Retinal pigment epithelial cell (primary cell): Measurements from ENCODE around the gene CEP70.
"Not testable (repeated sequence)": the region's sequence is repeated elsewhere in the genome, so short reads cannot be mapped to it uniquely, and the experiment has no call there.

ENCODE experiments used
- DNase-seq: peaks from one replicate; pipeline ENCODE4 v3.0.0-alpha.2; 2010; ENCODE audit warnings: low read depth
- H3K4me3 ChIP-seq: 2 replicates; pipeline ENCODE4 v1.5.1; 2011; ENCODE audit warnings: mild to moderate bottlenecking, low read length, control low read depth, moderate library complexity
- TF ChIP-seq, protein P1 (sequence below): conservative IDR thresholded peaks from 2 replicates; pipeline ENCODE4 v1.5.1; 2011; ENCODE audit warnings: low read depth, low read length, control low read depth, inconsistent platforms

Gene CEP70

GRCh38 chr3:138560501-138560900 lies 33.6 kb downstream of the CEP70 start:
- no peak for DNase-seq
- no peak overlapping the region for H3K4me3 ChIP-seq
- TF ChIP-seq, protein P1, sequence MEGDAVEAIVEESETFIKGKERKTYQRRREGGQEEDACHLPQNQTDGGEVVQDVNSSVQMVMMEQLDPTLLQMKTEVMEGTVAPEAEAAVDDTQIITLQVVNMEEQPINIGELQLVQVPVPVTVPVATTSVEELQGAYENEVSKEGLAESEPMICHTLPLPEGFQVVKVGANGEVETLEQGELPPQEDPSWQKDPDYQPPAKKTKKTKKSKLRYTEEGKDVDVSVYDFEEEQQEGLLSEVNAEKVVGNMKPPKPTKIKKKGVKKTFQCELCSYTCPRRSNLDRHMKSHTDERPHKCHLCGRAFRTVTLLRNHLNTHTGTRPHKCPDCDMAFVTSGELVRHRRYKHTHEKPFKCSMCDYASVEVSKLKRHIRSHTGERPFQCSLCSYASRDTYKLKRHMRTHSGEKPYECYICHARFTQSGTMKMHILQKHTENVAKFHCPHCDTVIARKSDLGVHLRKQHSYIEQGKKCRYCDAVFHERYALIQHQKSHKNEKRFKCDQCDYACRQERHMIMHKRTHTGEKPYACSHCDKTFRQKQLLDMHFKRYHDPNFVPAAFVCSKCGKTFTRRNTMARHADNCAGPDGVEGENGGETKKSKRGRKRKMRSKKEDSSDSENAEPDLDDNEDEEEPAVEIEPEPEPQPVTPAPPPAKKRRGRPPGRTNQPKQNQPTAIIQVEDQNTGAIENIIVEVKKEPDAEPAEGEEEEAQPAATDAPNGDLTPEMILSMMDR = no peak

DNA sequence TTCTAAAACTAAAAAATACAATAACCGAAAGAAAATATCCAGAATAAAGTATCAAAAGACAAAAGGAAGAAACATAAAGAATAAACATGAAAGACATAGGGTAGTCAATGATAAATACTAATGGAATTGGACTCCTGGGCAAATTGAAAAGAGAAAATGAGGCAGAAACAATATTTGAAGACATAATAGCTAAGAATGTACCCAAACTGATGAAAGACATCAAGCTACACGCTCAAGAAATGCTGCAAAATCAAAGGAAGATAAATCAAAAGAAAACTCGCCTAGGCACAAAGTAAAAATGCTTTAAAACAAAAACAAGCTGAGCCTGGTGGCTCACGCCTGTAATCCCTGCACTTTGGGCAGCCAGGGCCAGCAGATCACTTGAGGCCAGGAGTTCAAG lies 34.9 kb downstream of the CEP70 start:
- no peak for DNase-seq
- H3K4me3 ChIP-seq = no peak overlapping the region
- TF ChIP-seq, protein P1 = no peak

GRCh38 chr3:138554775-138555174 lies 39.3 kb downstream of the CEP70 start:
- not testable (repeated sequence) for DNase-seq, H3K4me3 ChIP-seq

GRCh38 chr3:138550958-138551357 lies 43.1 kb downstream of the CEP70 start:
- not testable (repeated sequence) for DNase-seq, H3K4me3 ChIP-seq

- DNase-seq = no peak
- TF ChIP-seq, protein P1 = no peak
- no peak overlapping the region for H3K4me3 ChIP-seq
Observed at GRCh38 chr3:138549179-138549977, 44.7 kb downstream of the CEP70 start.

DNA sequence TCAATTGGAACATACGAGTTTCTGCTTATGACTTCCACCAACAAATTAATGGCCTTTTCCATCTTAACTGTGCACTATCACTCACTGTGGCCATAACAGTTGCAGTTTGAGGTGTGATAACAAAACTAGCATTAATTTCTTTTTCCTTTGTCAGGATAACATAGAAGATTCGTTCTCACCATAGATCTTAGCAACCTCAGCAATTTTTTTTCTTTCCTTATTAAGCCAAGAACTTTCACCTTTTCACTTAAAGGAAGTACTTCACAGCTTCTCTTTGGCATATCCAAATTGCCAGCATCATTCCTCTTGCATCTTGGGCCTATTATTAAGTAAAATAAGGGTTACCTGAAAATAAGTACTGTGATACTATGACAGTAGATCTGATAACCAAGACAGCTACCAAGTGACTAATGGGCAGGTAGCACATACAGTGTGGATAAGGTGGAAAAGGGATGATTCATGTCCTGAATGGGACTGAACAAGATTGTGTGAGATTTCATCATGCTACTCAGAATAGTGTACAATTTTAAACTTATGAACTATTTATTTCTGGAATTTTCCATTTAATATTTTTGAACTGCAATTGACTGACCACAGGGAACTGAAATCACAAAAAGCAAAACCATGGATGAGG lies 46.6 kb downstream of the CEP70 start:
- DNase-seq = no peak
- TF ChIP-seq, protein P1 = no peak
- no peak overlapping the region for H3K4me3 ChIP-seq

DNA sequence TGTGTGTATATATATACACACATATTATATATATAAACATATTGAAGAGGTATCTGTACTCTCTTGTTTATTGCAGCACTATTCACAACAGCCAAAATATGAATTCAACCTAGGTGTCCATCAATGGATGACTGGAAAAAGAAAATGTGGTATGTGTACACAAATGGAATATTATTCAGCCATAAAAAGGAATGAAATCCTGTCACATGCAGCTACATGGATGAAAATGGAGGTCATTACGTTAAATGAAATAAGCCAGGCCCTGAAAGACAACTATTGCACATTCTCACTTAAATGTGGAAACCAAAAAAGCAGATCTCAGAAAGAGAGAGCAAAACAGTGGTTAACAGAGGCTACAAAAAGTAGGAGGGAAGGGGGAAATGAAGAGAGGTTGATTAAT lies 49.5 kb downstream of the CEP70 start:
- no peak overlapping the region for H3K4me3 ChIP-seq
- DNase-seq = no peak
- TF ChIP-seq, protein P1 = no peak

GRCh38 chr3:138542977-138543376 lies 51.1 kb downstream of the CEP70 start:
- H3K4me3 ChIP-seq = no peak overlapping the region
- TF ChIP-seq, protein P1 = no peak
- DNase-seq = no peak
